SK-N-MC (cell line): Measurements from ENCODE around the gene OSBPL5.

ENCODE experiments used
- EZH2 ChIP-seq: fragments of 200-600 bp; sonication (generic); IDR thresholded peaks from one replicate; pipeline ENCODE4 v1.6.1; 2017; ENCODE audit warnings: antibody characterized with exemption
- FOXP2 ChIP-seq: optimal IDR thresholded peaks from 2 replicates; pipeline ENCODE3; 2011; ENCODE audit warnings: mild to moderate bottlenecking, moderate library complexity; ENCODE audit not compliant: insufficient read depth; ENCODE audit errors: extremely low read length, control extremely low read depth
- POLR2AphosphoS5 ChIP-seq: IDR thresholded peaks from 2 replicates; pipeline ENCODE4 v1.6.1; 2012; ENCODE audit warnings: mild to moderate bottlenecking, low read depth, low read length, borderline replicate concordance

- TF ChIP-seq EZH2 (no peak), POLR2AphosphoS5 (no peak), FOXP2 (no peak)
Measured at GRCh38 chr11:3152471-3153110, 12.5 kb downstream of the OSBPL5 start.
